ENCODE results near the gene ITGB4. TPM values are rescaled to one million over a fixed set of nuclear protein-coding genes. Genes with fewer than 3 reads are reported as not detected.

The ITGB4 gene
- polyA plus RNA-seq, 1 of the 3 experiments (the other 2 are of a cell fraction): 7.0 TPM

DNA sequence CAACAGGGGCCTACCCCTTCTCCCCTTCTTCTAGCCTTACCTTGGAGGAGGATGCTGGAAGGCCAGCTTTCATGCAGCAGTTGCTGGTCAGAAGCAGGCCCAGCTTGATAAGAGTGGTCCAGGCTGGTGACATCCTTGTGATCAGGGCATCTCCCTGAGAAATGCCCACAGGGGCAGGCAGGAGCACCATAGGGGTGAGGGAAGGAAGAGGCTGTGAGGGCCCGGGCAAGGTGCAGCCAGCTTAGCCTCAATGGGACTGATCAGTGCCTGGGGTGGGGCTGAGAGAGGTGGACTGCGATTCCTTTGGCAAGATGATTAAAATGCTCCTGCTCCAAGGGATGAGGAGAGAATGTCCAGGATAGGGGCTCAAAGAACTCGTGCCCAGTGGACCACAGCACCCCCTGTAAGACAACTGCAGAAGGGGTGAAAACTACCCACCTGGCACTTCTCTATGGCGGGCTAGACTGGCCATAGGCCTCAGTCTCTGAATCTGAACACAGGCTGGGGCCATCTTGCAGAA, 53.3 kb downstream of the ITGB4 start:
- H4K20me1 ChIP-seq (ENCODE audit: insufficient read depth): peaks cover 55% of the 10 kb centered on the region
- H3K4me1 ChIP-seq (ENCODE audit: control insufficient read depth in 1 of 2, insufficient read depth in 2 of 2, low read depth in 1 of 2, low read length in 1 of 2): peaks cover 9 to 14% of the 10 kb centered on the region in 2 experiments; a peak in 3 of 4 replicates
- H3K4me3 ChIP-seq (ENCODE audit: low read depth in 2 of 2, low read length in 1 of 2): no peak overlapping the region
- H3K9me2 ChIP-seq: no peaks in the 10 kb centered on the region
- H3K9me3 ChIP-seq: no peaks in the 10 kb centered on the region
- ChIA-PET CTCF (interaction anchor here (2.0 to 11.7 kb wide), 6 partner anchors 9 to 103 kb away, joined by 4 to 111 read pairs (median 28); partner anchors contain the start of genes GALK1 and UNK), POLR2A (interaction anchor here (0.8 to 7.6 kb wide), 15 partner anchors 10 to 229 kb away, joined by 3 to 161 read pairs (median 8); partner anchors contain the start of genes GALK1, TRIM65, UNK and WBP2)
- peaks cover 27 to 31% of the 10 kb centered on the region in 2 experiments for H3K36me3 ChIP-seq (replicated peaks in 1 of 2; ENCODE audit: control insufficient read depth in 1 of 2, insufficient read depth in 2 of 2, low read length in 1 of 2)
- peaks cover 47% of the 10 kb centered on the region for H3F3A ChIP-seq (replicated peaks; ENCODE audit: insufficient read depth)
- no peak overlapping the region for H2AFZ ChIP-seq (ENCODE audit: low read depth)
- TF ChIP-seq SIN3A (IDR thresholded peaks at IDR 0.05; ENCODE audit: borderline replicate concordance, low read depth, low read length) (no peak; the same call in 1 of the 2 replicates), NRF1 (IDR thresholded peaks at IDR 0.05; ENCODE audit: low read depth, low read length) (no peak), IRF3 (IDR thresholded peaks at IDR 0.05; ENCODE audit: low read depth, low read length) (no peak), MXI1 (IDR thresholded peaks at IDR 0.05; ENCODE audit: low read depth, low read length) (no peak), RXRA (IDR thresholded peaks at IDR 0.05; ENCODE audit: borderline replicate concordance, low read depth) (no peak), RFX5 (IDR thresholded peaks at IDR 0.05; ENCODE audit: low read length) (no peak), FOSL2 (IDR thresholded peaks at IDR 0.05; ENCODE audit: borderline replicate concordance, low read depth) (no peak), CTCF (IDR thresholded peaks at IDR 0.05) (no peak), EP300 (IDR thresholded peaks at IDR 0.05; ENCODE audit: borderline replicate concordance in 1 of 2, low read depth in 1 of 2, low read length in 1 of 2) (no peak), TAF1 (IDR thresholded peaks at IDR 0.05; ENCODE audit: borderline replicate concordance, low read depth, low read length) (no peak), RCOR1 (IDR thresholded peaks at IDR 0.05; ENCODE audit: low read length) (no peak), TEAD4 (IDR thresholded peaks at IDR 0.05; ENCODE audit: borderline replicate concordance, insufficient read depth) (no peak), CHD2 (IDR thresholded peaks at IDR 0.05; ENCODE audit: low read length, partially characterized antibody) (no peak)
- TF ChIP-seq, protein P1, sequence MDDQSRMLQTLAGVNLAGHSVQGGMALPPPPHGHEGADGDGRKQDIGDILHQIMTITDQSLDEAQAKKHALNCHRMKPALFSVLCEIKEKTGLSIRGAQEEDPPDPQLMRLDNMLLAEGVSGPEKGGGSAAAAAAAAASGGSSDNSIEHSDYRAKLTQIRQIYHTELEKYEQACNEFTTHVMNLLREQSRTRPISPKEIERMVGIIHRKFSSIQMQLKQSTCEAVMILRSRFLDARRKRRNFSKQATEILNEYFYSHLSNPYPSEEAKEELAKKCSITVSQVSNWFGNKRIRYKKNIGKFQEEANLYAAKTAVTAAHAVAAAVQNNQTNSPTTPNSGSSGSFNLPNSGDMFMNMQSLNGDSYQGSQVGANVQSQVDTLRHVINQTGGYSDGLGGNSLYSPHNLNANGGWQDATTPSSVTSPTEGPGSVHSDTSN (IDR thresholded peaks at IDR 0.05): no peak
- TF ChIP-seq, protein P2, sequence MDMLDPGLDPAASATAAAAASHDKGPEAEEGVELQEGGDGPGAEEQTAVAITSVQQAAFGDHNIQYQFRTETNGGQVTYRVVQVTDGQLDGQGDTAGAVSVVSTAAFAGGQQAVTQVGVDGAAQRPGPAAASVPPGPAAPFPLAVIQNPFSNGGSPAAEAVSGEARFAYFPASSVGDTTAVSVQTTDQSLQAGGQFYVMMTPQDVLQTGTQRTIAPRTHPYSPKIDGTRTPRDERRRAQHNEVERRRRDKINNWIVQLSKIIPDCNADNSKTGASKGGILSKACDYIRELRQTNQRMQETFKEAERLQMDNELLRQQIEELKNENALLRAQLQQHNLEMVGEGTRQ (IDR thresholded peaks at IDR 0.05; ENCODE audit: borderline replicate concordance, low read depth, low read length): no peak
- TF ChIP-seq, protein P3, sequence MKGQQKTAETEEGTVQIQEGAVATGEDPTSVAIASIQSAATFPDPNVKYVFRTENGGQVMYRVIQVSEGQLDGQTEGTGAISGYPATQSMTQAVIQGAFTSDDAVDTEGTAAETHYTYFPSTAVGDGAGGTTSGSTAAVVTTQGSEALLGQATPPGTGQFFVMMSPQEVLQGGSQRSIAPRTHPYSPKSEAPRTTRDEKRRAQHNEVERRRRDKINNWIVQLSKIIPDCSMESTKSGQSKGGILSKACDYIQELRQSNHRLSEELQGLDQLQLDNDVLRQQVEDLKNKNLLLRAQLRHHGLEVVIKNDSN (IDR thresholded peaks at IDR 0.05; ENCODE audit: borderline replicate concordance, low read depth): no peak
- TF ChIP-seq, protein P4, sequence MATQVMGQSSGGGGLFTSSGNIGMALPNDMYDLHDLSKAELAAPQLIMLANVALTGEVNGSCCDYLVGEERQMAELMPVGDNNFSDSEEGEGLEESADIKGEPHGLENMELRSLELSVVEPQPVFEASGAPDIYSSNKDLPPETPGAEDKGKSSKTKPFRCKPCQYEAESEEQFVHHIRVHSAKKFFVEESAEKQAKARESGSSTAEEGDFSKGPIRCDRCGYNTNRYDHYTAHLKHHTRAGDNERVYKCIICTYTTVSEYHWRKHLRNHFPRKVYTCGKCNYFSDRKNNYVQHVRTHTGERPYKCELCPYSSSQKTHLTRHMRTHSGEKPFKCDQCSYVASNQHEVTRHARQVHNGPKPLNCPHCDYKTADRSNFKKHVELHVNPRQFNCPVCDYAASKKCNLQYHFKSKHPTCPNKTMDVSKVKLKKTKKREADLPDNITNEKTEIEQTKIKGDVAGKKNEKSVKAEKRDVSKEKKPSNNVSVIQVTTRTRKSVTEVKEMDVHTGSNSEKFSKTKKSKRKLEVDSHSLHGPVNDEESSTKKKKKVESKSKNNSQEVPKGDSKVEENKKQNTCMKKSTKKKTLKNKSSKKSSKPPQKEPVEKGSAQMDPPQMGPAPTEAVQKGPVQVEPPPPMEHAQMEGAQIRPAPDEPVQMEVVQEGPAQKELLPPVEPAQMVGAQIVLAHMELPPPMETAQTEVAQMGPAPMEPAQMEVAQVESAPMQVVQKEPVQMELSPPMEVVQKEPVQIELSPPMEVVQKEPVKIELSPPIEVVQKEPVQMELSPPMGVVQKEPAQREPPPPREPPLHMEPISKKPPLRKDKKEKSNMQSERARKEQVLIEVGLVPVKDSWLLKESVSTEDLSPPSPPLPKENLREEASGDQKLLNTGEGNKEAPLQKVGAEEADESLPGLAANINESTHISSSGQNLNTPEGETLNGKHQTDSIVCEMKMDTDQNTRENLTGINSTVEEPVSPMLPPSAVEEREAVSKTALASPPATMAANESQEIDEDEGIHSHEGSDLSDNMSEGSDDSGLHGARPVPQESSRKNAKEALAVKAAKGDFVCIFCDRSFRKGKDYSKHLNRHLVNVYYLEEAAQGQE (IDR thresholded peaks at IDR 0.05; ENCODE audit: low read depth, low read length): no peak
- TF ChIP-seq, protein P5, sequence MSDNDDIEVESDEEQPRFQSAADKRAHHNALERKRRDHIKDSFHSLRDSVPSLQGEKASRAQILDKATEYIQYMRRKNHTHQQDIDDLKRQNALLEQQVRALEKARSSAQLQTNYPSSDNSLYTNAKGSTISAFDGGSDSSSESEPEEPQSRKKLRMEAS (IDR thresholded peaks at IDR 0.05; ENCODE audit: low read depth): no peak
- peak; percentile 34 for DNase-seq
- 96% methylated on average over 3 of the region's 4 CpGs for WGBS (ENCODE audit: low lambda C conversion rate)
- H3K27me3 ChIP-seq (ENCODE audit: insufficient read depth): no peaks in the 10 kb centered on the region
- peaks cover 32% of the 10 kb centered on the region for H3K79me2 ChIP-seq (ENCODE audit: insufficient read depth)
- H3K27ac ChIP-seq (ENCODE audit: low read depth in 2 of 2, low read length in 1 of 2): no peak overlapping the region
- H3K9ac ChIP-seq: no peak overlapping the region
- no peak overlapping the region for H3K4me2 ChIP-seq

All from SK-N-SH (cell line).